Measurements from ENCODE around the gene C2orf92.

Gene C2orf92

DNA sequence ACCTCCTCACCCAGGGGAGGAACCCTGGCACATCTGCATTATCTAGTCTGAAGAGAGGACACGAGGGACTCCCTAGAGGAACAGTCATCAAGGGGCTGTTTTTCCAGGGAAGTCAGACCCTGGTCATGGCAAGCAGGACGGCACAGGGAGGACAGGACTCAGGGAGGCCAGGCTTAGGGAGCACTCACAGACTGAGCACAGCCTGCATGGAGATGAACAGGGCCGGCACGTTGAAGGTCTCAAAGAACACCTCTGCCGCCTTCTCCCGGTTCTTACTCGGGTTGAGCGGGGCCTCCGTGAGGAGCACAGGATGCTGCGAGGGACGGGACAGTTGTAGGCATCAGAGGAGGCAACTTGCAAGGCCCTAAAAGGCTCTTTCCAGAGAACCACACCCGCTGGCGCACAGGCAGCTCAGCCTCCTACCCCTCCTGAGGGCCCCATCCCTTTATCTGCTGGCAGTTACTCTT, 10.8 kb upstream of the C2orf92 start:
- Histone ChIP-seq H3K27ac (ENCODE audit: low read depth, low read length, poor library complexity, severe bottlenecking) (no peak overlapping the region), H3K79me2 (ENCODE audit: insufficient read depth, low read length) (peaks cover 5% of the 10 kb centered on the region), H3K9me2 (ENCODE audit: low read depth, low read length) (no peaks in the 10 kb centered on the region), H3K9me3 (ENCODE audit: low read length) (no peaks in the 10 kb centered on the region), H2AFZ (ENCODE audit: low read length) (no peak overlapping the region), H3K27me3 (ENCODE audit: insufficient read depth, low read length) (no peaks in the 10 kb centered on the region), H4K20me1 (ENCODE audit: insufficient read depth, low read length) (no peaks in the 10 kb centered on the region), H3K4me2 (ENCODE audit: low read length) (no peak overlapping the region), H3K4me3 (ENCODE audit: low read depth, low read length, poor library complexity, severe bottlenecking) (no peak overlapping the region), H3F3A (ENCODE audit: insufficient read depth, low read length) (no peaks in the 10 kb centered on the region), H3K36me3 (ENCODE audit: insufficient read depth, low read length) (peaks cover 60% of the 10 kb centered on the region), H3K4me1 (ENCODE audit: insufficient read depth, low read length, severe bottlenecking) (peaks cover 18% of the 10 kb centered on the region), H3K9ac (ENCODE audit: low read length) (no peak overlapping the region)
- TF ChIP-seq, protein P1, sequence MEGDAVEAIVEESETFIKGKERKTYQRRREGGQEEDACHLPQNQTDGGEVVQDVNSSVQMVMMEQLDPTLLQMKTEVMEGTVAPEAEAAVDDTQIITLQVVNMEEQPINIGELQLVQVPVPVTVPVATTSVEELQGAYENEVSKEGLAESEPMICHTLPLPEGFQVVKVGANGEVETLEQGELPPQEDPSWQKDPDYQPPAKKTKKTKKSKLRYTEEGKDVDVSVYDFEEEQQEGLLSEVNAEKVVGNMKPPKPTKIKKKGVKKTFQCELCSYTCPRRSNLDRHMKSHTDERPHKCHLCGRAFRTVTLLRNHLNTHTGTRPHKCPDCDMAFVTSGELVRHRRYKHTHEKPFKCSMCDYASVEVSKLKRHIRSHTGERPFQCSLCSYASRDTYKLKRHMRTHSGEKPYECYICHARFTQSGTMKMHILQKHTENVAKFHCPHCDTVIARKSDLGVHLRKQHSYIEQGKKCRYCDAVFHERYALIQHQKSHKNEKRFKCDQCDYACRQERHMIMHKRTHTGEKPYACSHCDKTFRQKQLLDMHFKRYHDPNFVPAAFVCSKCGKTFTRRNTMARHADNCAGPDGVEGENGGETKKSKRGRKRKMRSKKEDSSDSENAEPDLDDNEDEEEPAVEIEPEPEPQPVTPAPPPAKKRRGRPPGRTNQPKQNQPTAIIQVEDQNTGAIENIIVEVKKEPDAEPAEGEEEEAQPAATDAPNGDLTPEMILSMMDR (IDR thresholded peaks at IDR 0.05; ENCODE audit: low read length), result no peak
- no peak for TF ChIP-seq EZH2 (IDR thresholded peaks at IDR 0.05; ENCODE audit: borderline replicate concordance, low read length)

DNA sequence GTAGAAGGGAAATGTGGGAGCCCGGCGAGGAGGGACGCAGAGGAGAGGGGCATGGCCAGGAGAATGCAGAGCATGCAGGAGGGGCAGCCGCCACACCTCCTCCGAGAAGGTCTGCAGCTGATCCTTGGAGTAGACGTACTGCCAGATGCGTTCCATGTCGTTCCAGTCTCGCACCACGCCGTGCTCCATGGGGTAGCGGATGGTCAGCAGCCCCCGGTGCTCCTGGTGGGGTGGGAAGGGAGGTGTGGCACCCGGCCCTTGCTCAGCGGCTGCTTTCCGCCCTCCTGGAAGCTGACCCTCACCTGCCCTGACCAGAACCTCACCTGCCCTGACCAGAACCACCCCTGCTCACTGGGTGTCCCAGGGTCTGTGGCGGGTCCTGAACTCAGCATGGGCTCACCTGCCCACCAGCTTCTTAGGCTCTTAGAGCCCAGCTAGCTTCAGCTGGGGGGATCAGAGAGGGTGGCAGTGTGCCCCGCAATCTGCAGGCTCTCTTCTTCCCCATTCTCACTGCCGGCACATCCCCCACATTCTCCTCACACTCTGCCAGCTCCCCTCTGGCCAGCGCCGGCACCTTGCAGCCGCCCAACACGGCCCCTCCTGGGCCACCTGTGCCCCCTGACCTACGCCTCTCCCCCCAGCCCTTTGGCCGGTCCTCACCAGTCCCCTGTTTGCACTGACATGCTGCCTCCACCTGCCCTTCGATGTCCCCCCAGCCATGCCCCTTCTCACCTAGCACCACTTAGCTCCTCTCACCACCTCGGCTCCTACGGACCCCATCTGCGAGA, 10.1 kb upstream of the C2orf92 start:
- Histone ChIP-seq H2AFZ (ENCODE audit: low read length) (no peak overlapping the region), H3K27me3 (ENCODE audit: insufficient read depth, low read length) (no peaks in the 10 kb centered on the region), H3K4me2 (ENCODE audit: low read length) (no peak overlapping the region), H4K20me1 (ENCODE audit: insufficient read depth, low read length) (no peaks in the 10 kb centered on the region), H3K79me2 (ENCODE audit: insufficient read depth, low read length) (peaks cover 5% of the 10 kb centered on the region), H3K27ac (ENCODE audit: low read depth, low read length, poor library complexity, severe bottlenecking) (no peak overlapping the region), H3K9ac (ENCODE audit: low read length) (no peak overlapping the region), H3K4me3 (ENCODE audit: low read depth, low read length, poor library complexity, severe bottlenecking) (no peak overlapping the region), H3F3A (ENCODE audit: insufficient read depth, low read length) (no peaks in the 10 kb centered on the region), H3K4me1 (ENCODE audit: insufficient read depth, low read length, severe bottlenecking) (peaks cover 19% of the 10 kb centered on the region), H3K9me2 (ENCODE audit: low read depth, low read length) (no peaks in the 10 kb centered on the region), H3K9me3 (ENCODE audit: low read length) (no peaks in the 10 kb centered on the region), H3K36me3 (ENCODE audit: insufficient read depth, low read length) (peaks cover 53% of the 10 kb centered on the region)
- TF ChIP-seq, protein P1 (IDR thresholded peaks at IDR 0.05; ENCODE audit: low read length), result no peak
- TF ChIP-seq EZH2 (IDR thresholded peaks at IDR 0.05; ENCODE audit: borderline replicate concordance, low read length), result no peak

DNA sequence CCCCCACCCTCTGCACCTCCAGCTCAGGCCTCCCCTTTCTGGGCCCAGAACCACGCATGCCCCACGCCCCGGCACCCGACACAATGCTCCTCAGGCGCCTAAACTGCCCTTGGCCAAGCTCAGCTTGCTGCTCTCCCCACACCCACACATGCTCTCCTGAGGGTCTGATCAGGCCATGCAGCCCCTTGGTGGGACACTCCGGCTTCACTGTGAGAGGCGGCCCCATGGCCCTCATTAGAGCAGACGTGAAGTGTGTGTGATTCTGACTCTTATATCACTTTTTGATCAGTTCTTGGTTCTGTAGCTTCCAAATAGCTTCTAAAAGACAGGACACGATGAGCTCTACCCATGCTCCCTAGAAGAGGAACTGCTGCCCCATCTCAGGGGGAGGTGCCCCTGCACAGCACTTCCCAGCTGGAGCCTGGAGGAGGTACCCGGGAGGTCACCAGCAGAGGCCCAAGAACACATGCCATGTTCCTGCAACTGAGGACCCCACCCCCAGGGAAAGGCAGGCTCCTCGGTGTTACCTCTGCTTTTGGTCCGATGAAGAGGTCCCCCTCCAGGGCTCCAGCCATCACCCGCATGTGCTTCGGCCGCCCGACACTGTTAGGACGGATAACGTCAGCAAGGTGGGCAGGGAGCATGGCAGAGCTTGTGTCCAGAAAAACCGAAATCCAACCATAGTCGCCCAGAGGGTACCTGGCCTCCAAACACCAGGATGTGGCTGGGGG, 9.3 kb upstream of the C2orf92 start:
- Histone ChIP-seq H3K27ac (ENCODE audit: low read depth, low read length, poor library complexity, severe bottlenecking) (no peak overlapping the region), H3K36me3 (ENCODE audit: insufficient read depth, low read length) (peaks cover 45% of the 10 kb centered on the region), H3K79me2 (ENCODE audit: insufficient read depth, low read length) (peaks cover 5% of the 10 kb centered on the region), H4K20me1 (ENCODE audit: insufficient read depth, low read length) (no peaks in the 10 kb centered on the region), H3K4me1 (ENCODE audit: insufficient read depth, low read length, severe bottlenecking) (peaks cover 26% of the 10 kb centered on the region), H3K4me3 (ENCODE audit: low read depth, low read length, poor library complexity, severe bottlenecking) (no peak overlapping the region), H3K4me2 (ENCODE audit: low read length) (no peak overlapping the region), H3K27me3 (ENCODE audit: insufficient read depth, low read length) (no peaks in the 10 kb centered on the region), H3K9me2 (ENCODE audit: low read depth, low read length) (no peaks in the 10 kb centered on the region), H2AFZ (ENCODE audit: low read length) (no peak overlapping the region), H3K9ac (ENCODE audit: low read length) (no peak overlapping the region), H3K9me3 (ENCODE audit: low read length) (no peaks in the 10 kb centered on the region), H3F3A (ENCODE audit: insufficient read depth, low read length) (no peaks in the 10 kb centered on the region)
- TF ChIP-seq, protein P1 (IDR thresholded peaks at IDR 0.05; ENCODE audit: low read length), result no peak
- no peak for TF ChIP-seq EZH2 (IDR thresholded peaks at IDR 0.05; ENCODE audit: borderline replicate concordance, low read length)
